Muscle of leg (tissue), 11 donors: ENCODE measurements around the gene SPOP. TPM values are rescaled to one million over a fixed set of nuclear protein-coding genes. Genes with fewer than 3 reads are reported as not detected.

ENCODE experiments used
- DNase-seq: peaks from one replicate; pipeline ENCODE4 v3.0.0; 2013
- H3K27ac ChIP-seq: one replicate; pipeline ENCODE4 v1.5.1; 2013; ENCODE audit warnings: mild to moderate bottlenecking, low read length, control low read depth
- H3K27me3 ChIP-seq: one replicate; pipeline ENCODE4 v1.6.1; 2013; ENCODE audit warnings: low read length; ENCODE audit not compliant: control insufficient read depth, insufficient read depth
- H3K36me3 ChIP-seq: one replicate; pipeline ENCODE4 v1.6.1; 2013; ENCODE audit warnings: low read length; ENCODE audit not compliant: control insufficient read depth, insufficient read depth
- H3K4me1 ChIP-seq: one replicate; pipeline ENCODE4 v1.6.1; 2013; ENCODE audit warnings: low read length; ENCODE audit not compliant: control insufficient read depth, insufficient read depth
- H3K4me3 ChIP-seq: one replicate; pipeline ENCODE4 v1.5.1; 2013; ENCODE audit warnings: low read length, control low read depth
- H3K9me3 ChIP-seq: replicated peaks from 2 replicates; pipeline ENCODE4 v1.6.1; 2013; ENCODE audit warnings: low read depth, low read length; ENCODE audit not compliant: control insufficient read depth
- WGBS: methylation state at CpG from one replicate; pipeline ENCODE4 v1.1.5; 2013; ENCODE audit warnings: missing lambda C conversion rate; ENCODE audit not compliant: insufficient coverage; 5-methylcytosine and 5-hydroxymethylcytosine counted together
- polyA plus RNA-seq, 8 donors: library from polyadenylated mRNA; unstranded; fragments of 120-200 nt; gene quantifications; one replicate each; pipeline versions ENCODE4 v1.2.1 to v1.2.3, GENCODE V29; 2013; ENCODE audit warnings: inconsistent platforms in 1 of 8, low replicate concordance in 1 of 8; ENCODE audit not compliant: insufficient read length in 8 of 8, insufficient read depth in 1 of 8
- total RNA-seq: library from RNA; stranded (reverse); fragments of 120-200 nt; gene quantifications from one replicate; pipeline ENCODE4 v1.2.4, GENCODE V29; 2013

The SPOP gene
- total and polyA plus RNA-seq, 9 donors, result 46.9 to 59.7 (median 52.5) TPM

GRCh38 chr17:49637050-49637449 is 40.8 kb downstream of the SPOP start:
- Histone ChIP-seq H3K4me1 (peaks cover 10% of the 10 kb centered on the region), H3K27me3 (no peaks in the 10 kb centered on the region), H3K36me3 (no peaks in the 10 kb centered on the region), H3K27ac (no peak overlapping the region), H3K4me3 (no peak overlapping the region), H3K9me3 (peaks cover 6% of the 10 kb centered on the region)
- 96% methylated on average over 5 of the region's 7 CpGs for WGBS
- no peak for DNase-seq

- no peak overlapping the region for H3K4me3 ChIP-seq
- peaks cover 10% of the 10 kb centered on the region for H3K4me1 ChIP-seq
- peaks cover 6% of the 10 kb centered on the region for H3K9me3 ChIP-seq
- peak; percentile 41 for DNase-seq
- no peak overlapping the region for H3K27ac ChIP-seq
- H3K27me3 ChIP-seq, result no peaks in the 10 kb centered on the region
- WGBS, result no CpG with 5 or more reads among the region's 1 CpG
- no peaks in the 10 kb centered on the region for H3K36me3 ChIP-seq
Observed at GRCh38 chr17:49635121-49635520, 42.8 kb downstream of the SPOP start.

DNA sequence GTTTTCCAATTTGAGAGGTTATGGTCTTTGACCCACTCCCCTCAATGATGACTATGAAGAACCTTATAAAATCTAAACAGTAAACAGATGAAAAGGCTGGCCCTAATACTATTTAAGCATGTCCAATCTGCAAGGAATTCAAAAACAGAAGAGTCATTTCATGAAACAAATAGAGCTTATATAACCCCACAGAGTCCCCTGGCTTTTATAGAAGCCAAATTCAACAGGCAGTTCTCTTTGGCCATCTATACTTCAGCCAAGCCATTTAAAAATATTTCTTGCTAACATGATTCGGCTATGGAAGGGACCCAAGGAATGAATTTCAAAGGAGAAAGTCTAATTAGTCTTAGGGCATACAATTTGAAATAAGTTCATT is 43.4 kb downstream of the SPOP start:
- H3K4me1 ChIP-seq, result peaks cover 10% of the 10 kb centered on the region
- peak; percentile 67 for DNase-seq

DNA sequence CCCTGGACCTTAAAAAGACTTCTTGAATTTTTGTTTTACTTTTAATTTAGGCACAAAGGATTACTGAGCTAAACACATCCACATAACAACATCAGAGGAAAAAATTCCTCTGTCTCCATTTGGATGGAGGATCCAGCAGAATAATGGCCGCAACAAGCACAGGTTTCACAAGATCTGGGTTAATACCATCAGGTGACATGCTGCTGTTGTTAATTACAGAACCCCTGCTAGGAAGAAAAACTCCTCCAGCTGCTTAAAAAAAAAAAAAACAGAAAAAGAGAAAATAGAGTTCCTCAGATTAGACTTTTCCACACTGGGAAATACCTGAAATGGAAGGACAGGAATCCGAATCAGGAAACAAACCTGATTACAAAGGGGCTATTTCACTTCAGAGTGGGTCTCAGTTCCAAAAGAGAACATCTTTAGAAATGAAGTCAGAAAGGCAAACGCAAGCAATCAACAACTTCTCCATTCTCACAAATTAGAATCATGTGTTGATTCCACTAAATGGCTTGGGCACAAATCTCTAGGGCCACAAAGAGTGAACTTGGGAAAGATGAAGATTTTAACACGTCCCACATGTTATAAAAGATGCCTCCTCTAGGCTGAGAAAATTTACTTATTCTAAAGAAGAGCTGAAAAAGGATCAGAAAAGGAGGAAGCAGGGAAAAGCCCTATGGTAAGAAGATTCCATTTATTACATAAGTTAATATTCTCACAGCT is 44.0 kb downstream of the SPOP start:
- DNase-seq, result no peak
- WGBS, result no CpG with 5 or more reads among the region's 4 CpGs
- Histone ChIP-seq H3K27me3 (no peaks in the 10 kb centered on the region), H3K4me3 (no peak overlapping the region), H3K9me3 (peaks cover 3% of the 10 kb centered on the region), H3K36me3 (no peaks in the 10 kb centered on the region), H3K4me1 (peaks cover 10% of the 10 kb centered on the region), H3K27ac (peak overlapping the region; percentile 37)

More for the DNA sequence above, 43.4 kb downstream of the SPOP start:
- H3K9me3 ChIP-seq, result peaks cover 6% of the 10 kb centered on the region
- H3K4me3 ChIP-seq, result no peak overlapping the region
- no peaks in the 10 kb centered on the region for H3K27me3 ChIP-seq
- peak overlapping the region; percentile 37 for H3K27ac ChIP-seq
- H3K36me3 ChIP-seq, result no peaks in the 10 kb centered on the region
- no CpG with 5 or more reads among the region's 1 CpG for WGBS

DNA sequence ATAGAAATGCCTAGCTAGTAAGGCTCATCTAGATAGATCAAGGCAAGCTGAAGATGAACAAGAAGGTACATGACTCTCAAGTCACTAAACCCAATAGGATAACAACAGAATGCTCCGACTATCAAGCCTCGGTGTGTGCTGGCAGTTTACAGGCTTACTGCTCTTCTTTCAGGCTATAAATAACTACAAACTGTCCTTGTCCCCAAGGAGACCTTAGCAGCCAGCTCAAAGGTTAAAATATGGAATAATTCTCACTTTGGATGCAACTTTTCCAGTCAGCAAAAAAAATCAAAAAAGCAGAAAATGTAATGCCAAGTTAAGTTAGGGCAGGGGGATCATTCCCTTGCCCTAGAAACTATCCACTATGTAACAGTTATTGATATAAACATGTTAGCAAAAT is 44.6 kb downstream of the SPOP start:
- no peak overlapping the region for H3K27ac ChIP-seq
- H3K4me3 ChIP-seq, result no peak overlapping the region
- H3K36me3 ChIP-seq, result no peaks in the 10 kb centered on the region
- H3K27me3 ChIP-seq, result no peaks in the 10 kb centered on the region
- H3K4me1 ChIP-seq, result peaks cover 8% of the 10 kb centered on the region
- 17% methylated on average over 2 of the region's 2 CpGs for WGBS
- no peaks in the 10 kb centered on the region for H3K9me3 ChIP-seq
- peak; percentile 31 for DNase-seq

- Histone ChIP-seq H3K4me1 (peaks cover 8% of the 10 kb centered on the region), H3K4me3 (no peak overlapping the region), H3K36me3 (no peaks in the 10 kb centered on the region), H3K27me3 (no peaks in the 10 kb centered on the region), H3K27ac (no peak overlapping the region), H3K9me3 (no peaks in the 10 kb centered on the region)
- DNase-seq, result no peak
- no CpG with 5 or more reads among the region's 4 CpGs for WGBS
Observed at GRCh38 chr17:49632201-49632600, 45.7 kb downstream of the SPOP start.

GRCh38 chr17:49631496-49631895 is 46.4 kb downstream of the SPOP start:
- no peaks in the 10 kb centered on the region for H3K9me3 ChIP-seq
- H3K27me3 ChIP-seq, result no peaks in the 10 kb centered on the region
- H3K4me3 ChIP-seq, result no peak overlapping the region
- H3K36me3 ChIP-seq, result no peaks in the 10 kb centered on the region
- no peak for DNase-seq
- 100% methylated on average over 1 of the region's 1 CpG for WGBS
- H3K27ac ChIP-seq, result no peak overlapping the region
- peaks cover 8% of the 10 kb centered on the region for H3K4me1 ChIP-seq

DNA sequence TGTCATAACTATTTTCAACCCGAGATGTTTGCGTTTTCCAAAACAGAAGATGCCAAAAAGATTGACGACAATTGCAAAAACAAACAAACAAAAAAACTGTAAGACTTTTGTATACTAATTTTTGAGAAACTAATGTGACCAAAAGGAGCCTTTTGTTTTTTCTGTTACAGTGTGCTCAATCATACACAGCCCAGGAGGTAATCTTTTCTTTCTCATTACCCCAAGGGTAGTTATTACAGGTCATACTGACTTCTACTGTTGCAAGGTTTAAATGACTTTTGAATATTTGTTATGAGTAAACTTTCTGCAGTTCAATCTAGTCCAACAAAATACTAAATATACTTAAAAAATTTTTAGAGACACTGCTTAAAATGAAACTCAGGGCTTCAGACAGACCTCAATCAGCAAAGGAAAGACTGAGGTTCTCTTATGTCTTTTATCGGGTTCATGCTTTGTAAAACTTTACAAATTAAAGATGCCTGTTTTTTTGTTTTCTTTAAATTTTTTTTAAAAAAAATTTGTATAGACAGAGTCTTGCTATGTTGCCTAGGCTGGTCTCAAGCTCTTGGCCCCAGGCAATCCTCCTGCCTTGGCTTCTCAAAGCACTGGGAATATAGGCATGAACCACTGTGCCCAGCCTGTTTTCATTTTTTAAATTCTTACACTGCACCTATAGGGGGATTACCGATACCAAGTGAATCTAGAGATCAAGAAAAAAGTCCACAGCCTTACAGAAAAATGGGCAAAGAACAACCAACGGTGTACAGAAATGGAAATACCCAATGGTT is 47.6 kb downstream of the SPOP start:
- Histone ChIP-seq H3K4me3 (no peak overlapping the region), H3K36me3 (no peaks in the 10 kb centered on the region), H3K27ac (no peak overlapping the region), H3K9me3 (no peaks in the 10 kb centered on the region), H3K4me1 (peaks cover 8% of the 10 kb centered on the region), H3K27me3 (no peaks in the 10 kb centered on the region)
- WGBS, result no CpG with 5 or more reads among the region's 6 CpGs
- DNase-seq, result no peak

GRCh38 chr17:49629447-49629846 is 48.5 kb downstream of the SPOP start:
- Histone ChIP-seq H3K4me3 (no peak overlapping the region), H3K27me3 (no peaks in the 10 kb centered on the region), H3K4me1 (peaks cover 7% of the 10 kb centered on the region), H3K36me3 (no peaks in the 10 kb centered on the region), H3K9me3 (no peaks in the 10 kb centered on the region), H3K27ac (no peak overlapping the region)
- no peak for DNase-seq

- H3K4me1 ChIP-seq, result no peaks in the 10 kb centered on the region
- WGBS, result no CpG with 5 or more reads among the region's 3 CpGs
Observed at GRCh38 chr17:49624896-49625295, 53.0 kb downstream of the SPOP start.

More at GRCh38 chr17:49624896-49625295, 53.0 kb downstream of the SPOP start:
- Histone ChIP-seq H3K27ac (no peak overlapping the region), H3K36me3 (peaks cover 26% of the 10 kb centered on the region), H3K4me3 (no peak overlapping the region), H3K27me3 (no peaks in the 10 kb centered on the region), H3K9me3 (no peaks in the 10 kb centered on the region)
- no peak for DNase-seq
